ENCODE results near the gene STK11.

GRCh38 chr19:1233115-1233667 is 27.6 kb downstream of the STK11 start:
- no peak for TF ChIP-seq CTCF (IDR thresholded peaks at IDR 0.05)
- TF ChIP-seq YY1 (IDR thresholded peaks at IDR 0.05; ENCODE audit: low read depth): no peak
- no peak for TF ChIP-seq NFIC (IDR thresholded peaks at IDR 0.05; ENCODE audit: borderline replicate concordance)

All from SK-N-SH (cell line).